HG03103 (cell line): Measurements from ENCODE around the gene OAT.
"Not testable (repeated sequence)": the region's sequence is repeated elsewhere in the genome, so short reads cannot be mapped to it uniquely, and the experiment has no call there.

Experiments
- ATAC-seq: cut with Tn5 transposase; IDR thresholded peaks from one replicate; pipeline ENCODE4 v1.9.1; 2021; ENCODE audit warnings: low read depth; ENCODE audit not compliant: unreplicated experiment

Gene OAT

DNA sequence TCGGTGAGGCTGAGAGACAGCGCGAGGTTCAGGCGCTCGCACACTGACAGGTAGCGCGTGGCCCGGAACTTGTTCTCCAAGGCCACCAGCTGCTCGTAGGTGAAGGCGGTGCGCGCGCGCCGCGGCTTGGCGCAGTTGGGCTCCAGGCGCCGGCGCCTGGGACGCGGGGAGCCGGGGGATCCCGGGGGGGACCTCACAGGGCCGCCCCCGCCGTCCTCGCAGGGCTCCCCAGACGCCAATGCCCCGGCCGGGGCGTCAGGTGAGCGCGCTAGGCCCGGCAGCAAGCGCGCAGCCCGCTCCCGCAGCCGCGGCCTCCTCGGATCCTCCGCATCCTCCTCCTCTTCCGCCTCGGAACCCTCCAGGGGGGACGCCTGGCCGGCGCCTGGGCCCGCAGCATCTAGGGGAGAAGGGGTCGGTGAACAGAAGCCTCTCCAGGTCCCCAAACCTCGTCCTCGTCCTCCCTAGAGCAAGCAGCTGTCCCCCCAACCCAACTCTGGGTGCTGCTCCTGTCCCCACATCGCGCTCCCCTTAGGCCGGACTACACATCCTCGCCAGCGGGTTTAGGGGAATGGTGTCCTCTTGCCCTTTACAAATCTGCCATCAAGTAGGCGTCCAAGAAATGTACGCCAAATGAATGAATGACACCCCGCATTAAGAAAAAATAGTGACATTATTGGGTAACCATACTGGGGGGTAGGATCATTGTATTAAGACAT is 29.2 kb upstream of the OAT start:
- ATAC-seq: no peak

- no peak for ATAC-seq
Measured at GRCh38 chr10:124446830-124447750, 28.4 kb upstream of the OAT start.

GRCh38 chr10:124441694-124442093 is 23.0 kb upstream of the OAT start:
- not testable (repeated sequence) for ATAC-seq

DNA sequence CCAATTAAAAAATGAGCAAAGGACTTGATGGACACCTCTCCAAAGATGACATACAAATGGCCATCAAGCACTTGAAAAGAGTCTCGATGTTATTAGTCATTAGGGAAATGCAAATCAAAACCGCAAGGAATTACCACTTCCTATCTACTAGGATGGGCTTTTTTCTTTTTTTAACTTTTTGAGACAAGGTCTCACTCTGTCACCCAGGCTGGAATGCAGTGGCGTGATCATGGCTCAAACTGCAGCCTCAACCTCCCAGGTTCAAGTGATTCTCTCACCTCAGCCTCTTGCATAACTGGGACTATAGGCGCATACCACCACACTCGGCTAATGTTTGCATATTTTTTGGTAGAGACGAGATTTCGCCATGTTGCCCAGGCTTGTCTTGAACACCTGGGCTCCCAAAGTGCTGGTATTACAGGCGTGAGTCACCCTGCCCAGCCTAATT is 17.5 kb upstream of the OAT start:
- ATAC-seq: peak; percentile 65

DNA sequence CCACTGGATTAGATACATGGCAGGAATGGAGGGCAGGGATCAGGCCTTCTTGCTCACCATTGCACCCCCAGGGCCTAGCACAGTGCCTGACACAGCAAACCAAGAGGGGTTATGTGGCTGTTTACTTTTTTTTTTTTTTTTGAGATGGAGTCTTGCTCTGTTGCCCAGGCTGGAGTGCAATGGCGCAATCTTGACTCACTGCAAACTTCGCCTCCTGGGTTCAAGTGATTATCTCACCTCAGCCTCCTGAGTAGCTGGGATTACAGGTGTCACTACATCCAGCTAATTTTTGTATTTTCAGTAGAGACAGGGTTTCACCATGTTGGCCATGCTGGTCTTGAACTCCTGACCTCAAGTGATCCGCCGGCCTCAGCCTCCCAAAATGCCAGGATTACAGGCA is 17.0 kb upstream of the OAT start:
- not testable (repeated sequence) for ATAC-seq

DNA sequence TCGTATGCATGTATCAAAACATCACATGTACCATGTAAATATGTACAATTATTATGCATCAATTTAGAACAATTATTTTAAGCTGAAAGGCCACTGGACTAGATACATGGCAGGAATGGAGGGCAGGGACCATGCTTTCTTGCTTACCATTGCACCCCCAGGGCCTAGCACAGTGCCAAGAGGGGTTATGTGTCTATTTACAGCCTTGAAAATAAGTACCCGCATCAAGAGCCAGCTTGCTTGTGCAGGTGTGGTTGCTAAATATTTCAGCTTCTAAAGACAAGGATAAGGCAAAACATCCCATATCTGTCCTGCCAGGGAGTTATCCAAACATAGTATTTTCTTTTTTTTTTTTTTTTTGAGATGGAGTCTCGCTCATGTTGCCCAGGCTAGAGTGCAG is 14.7 kb upstream of the OAT start:
- no peak for ATAC-seq

- ATAC-seq: no peak
Measured at GRCh38 chr10:124430077-124430476, 11.4 kb upstream of the OAT start.

- no peak for ATAC-seq
Measured at GRCh38 chr10:124429576-124429975, 10.9 kb upstream of the OAT start.

DNA sequence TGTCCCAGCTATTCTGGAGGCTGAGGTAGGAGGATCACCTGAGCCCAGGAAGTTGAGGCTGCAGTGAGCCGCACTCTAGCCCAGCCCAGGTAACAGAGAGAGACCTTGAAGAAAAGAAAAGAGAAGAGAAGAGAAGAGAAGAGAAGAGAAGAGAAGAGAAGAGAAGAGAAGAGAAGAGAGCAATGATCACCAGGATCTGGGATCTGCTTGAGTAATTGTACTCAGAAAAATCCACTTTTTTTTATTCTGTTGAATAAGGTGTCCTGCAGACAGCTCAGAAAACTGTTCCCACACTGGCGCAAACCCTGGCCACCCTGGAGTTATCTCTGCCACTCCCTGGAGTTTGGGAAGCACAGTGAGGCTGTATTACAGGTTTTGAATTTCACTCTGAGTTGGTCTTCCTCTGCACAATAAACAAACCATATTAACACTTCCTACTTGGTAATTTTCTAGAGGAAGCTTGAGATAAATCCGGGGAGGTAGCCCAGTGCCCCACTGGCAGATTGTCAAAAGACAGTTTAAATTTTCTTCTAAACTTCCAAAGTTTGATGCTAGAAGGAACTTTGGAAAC is 9.6 kb upstream of the OAT start:
- ATAC-seq: no peak

- ATAC-seq: no peak
Measured at GRCh38 chr10:124425227-124425962, 6.7 kb upstream of the OAT start.

DNA sequence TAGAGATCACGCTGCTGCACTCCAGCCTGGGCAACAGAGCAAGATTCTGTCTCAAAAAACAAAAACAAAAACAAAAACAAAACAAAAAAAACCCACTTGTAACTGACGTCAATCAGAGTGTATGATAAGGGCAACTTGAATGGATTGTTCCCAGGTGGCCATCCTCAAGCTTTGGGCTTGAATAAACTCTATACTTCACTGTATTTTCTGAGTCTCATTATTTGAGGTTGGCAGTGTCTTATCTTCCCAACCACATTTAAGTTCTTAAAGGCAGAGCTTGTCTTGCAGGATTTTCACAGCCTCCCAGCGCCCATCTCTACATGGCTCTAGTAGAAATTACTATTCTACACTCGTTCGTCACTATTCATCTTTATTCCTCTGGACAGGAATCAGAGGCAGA is 5.1 kb upstream of the OAT start:
- ATAC-seq: no peak

DNA sequence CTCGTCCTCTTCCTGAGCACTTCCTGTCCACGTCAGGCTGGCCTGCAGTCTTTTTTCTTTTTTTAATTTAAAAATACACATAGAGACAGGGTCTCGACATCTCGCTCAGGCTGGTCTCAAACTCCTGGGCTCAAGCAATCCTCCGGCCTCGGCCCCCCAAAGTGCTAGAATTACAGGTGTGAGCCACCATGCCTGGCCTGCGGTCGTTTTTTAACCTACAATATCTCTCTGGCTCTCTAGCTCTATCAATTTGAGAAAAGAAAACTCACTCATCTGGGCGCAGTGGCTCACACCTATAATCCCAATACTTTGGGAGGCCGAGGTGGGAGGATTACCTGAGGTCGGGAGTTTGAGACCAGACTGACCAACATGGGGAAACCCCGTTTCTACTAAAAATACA is 4.0 kb upstream of the OAT start:
- ATAC-seq: no peak

GRCh38 chr10:124420254-124420653 is 1.5 kb upstream of the OAT start:
- ATAC-seq: no peak

DNA sequence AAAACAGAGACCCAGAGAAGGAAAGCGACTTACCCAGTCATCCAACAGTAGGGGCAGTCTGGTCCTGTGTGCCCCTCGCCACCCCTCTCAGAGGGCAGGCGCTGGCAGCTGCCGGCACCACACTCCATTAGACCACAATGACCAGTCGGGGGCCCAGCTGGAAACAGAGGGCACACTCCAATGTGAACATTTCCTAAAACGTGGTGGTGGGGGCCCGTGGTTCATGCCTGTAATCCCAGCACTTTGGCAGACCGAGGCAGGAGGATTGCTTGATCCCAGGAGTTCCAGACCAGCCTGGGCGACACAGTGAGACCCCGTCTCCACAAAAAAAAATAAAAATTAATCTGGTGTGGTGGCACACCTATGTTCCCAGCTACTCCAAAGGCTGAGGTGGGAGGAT is 912 bp upstream of the OAT start:
- no peak for ATAC-seq

DNA sequence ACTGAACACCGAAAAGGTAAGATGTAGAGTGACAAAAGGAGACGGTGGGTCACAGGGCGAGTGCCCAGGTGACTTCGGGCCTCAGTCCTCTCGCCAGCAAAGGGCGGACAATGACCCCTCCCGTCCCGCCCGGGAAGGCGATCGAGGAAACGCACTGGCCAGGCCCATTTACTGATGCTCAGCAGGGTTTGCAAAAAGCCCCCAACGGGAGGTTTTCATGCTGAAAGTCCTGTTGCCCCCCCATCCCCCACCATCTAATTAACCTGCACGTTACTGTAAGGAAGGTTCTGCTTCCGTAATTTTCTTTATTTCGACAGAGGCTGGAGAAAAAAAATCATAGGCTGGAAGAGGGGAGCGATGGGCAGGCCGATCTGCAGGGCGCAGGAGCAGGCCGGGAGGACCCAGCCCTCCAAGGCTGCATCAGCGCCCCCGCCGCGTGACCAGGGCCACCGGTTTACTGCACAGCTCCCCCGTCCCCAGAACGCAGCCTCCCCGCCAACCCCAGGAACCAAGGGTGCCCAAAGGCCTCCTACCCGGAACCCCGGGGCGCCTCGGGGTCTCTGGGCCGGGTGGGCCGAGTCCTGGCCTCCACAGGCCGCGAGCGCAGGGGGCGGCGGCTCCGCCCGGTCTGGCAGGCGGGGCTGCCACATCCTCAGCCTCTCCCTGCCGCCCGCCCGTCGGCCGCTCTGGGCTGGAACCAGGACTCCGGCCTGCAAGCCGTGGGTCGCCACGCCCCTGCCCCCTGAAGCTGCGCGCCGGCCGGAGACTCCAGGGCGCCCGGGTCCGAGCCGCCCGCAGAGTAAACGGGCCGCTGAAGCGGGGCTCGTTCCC is 613 bp downstream of the OAT start:
- ATAC-seq: peak; percentile 34

GRCh38 chr10:124416733-124417132 is 2.0 kb downstream of the OAT start:
- ATAC-seq: no peak

DNA sequence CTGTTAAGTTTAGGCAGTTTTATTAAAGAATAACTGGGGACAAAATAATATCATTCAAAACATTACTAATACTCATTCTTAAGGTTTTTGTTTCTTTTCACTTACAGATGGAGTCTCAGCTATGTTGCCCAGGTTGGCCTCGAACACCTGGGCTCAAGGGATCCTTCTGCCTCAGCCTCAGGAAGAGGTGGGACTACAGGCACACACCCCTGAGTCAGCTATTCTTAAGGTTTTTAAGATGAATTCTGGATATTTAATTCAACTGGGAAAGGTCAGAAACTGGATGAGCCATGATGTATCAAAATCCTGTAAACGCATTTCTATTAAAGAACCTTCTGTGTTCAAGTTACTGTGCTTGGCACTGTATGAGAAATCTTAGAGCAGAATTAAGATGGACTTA is 3.5 kb downstream of the OAT start:
- no peak for ATAC-seq

DNA sequence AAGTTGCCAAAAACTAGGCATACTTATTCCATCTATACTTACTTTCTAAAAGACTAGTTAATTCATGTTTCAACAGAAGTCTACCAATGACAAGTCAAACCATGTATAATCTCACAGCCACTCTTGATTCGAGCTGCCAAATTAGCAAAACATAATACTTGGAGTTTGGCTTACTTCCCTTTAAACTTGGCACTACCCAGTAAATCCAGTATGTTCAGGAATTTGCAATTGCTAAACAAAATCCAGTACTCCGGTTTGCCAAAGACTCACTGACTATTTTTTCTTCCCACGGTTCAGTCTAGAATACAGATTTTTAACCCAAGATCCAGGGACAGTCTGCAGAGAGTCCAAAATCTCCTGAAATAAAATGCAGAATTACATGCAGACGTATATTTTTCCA is 4.6 kb downstream of the OAT start:
- ATAC-seq: no peak

- ATAC-seq: no peak
Measured at GRCh38 chr10:124409696-124410095, 9.0 kb downstream of the OAT start.

GRCh38 chr10:124408357-124408756 is 10.4 kb downstream of the OAT start:
- ATAC-seq: no peak
